Pancreas (tissue), 10 donors: Measurements from ENCODE around the gene HRH3. TPM values are rescaled to one million over a fixed set of nuclear protein-coding genes. Genes with fewer than 3 reads are reported as not detected.

Experiments used
- ATAC-seq, 4 donors: fragments of 200-7000 bp; cut with Tn5 transposase; one replicate each; pipeline versions ENCODE4 v1.8.0 to v1.9.1; 2020; ENCODE audit warnings: mild to moderate bottlenecking in 4 of 4, moderate library complexity in 4 of 4
- DNase-seq, 6 donors: peaks; one replicate each; pipeline ENCODE4 v3.0.0-alpha.2; 2020
- FAIRE-seq: peaks from 2 replicates; lab custom pipeline; 2012; peaks lifted over from hg19 to GRCh38; lab: Jason Lieb, UNC
- H3K27ac ChIP-seq, 4 donors: fragments of 200-600 bp; sonication (generic); 1 replicate in 3 of 4; 2 replicates in 1 of 4; pipeline versions ENCODE4 v1.5.0 to v1.8.0; 2020
- H3K27me3 ChIP-seq, 4 donors: fragments of 200-600 bp; one replicate each; pipeline ENCODE4 v1.8.0; 2021
- H3K36me3 ChIP-seq, 3 donors: fragments of 200-600 bp; sonication (generic) in 1 of 3; one replicate each; pipeline versions ENCODE4 v1.5.0 to v1.8.0; 2020 to 2021
- H3K4me1 ChIP-seq, 3 donors: fragments of 200-600 bp; one replicate each; pipeline ENCODE4 v1.8.0; 2021
- H3K4me3 ChIP-seq, 4 donors: fragments of 200-600 bp; sonication (generic) in 2 of 4; one replicate each; pipeline versions ENCODE4 v1.5.0 to v1.8.0; 2020 to 2021
- H3K9me3 ChIP-seq, 4 donors: fragments of 200-600 bp; one replicate each; pipeline ENCODE4 v1.8.0; 2021
- WGBS, 2 donors: extraction: QIAGEN DNeasy Blood & Tissue Kit; methylation state at CpG; one replicate each; pipeline ENCODE4 v1.1.7; 2013; 5-methylcytosine and 5-hydroxymethylcytosine counted together
- intact Hi-C, 3 donors: fragments of 100-400 bp; cut with DNase I; formaldehyde crosslinking; loops; one replicate each; pipeline versions ENCODE4 v1.11.1 to v1.14.2; 2022
- polyA plus RNA-seq, 2 donors: library from polyadenylated mRNA; stranded (reverse); fragments of 200-250 nt; gene quantifications; one replicate each; pipeline ENCODE4 v1.2.3, GENCODE V29; 2013
- total RNA-seq, 6 donors: library from RNA; stranded (reverse); fragmentation: NEBNext Ultra II Directional in 4 of 6; extraction: Animal tissue kit (Norgen Biotek cat#: 25700) in 4 of 6; gene quantifications; one replicate each; pipeline versions ENCODE4 v1.2.1 to v1.2.4, GENCODE V29; 2021 to 2023
- TF ChIP-seq, protein P1 (sequence below), 4 donors: fragments of 200-600 bp; sonication (generic) in 3 of 4; IDR thresholded peaks; one replicate each; pipeline versions ENCODE4 v1.5.0 to v1.8.0; 2021; ENCODE audit warnings: antibody characterized with exemption in 4 of 4
- donor health status: healthy with polysubstance abuse.
- donor health status: DM: no; HTN: no; CAD: no; lungs with moderate emphysema.
- donor health status: DM: no; HTN: no; CAD: no.
- donor health status: control.
- donor health status: control.
- donor health status: Bipolar disorder and iron deficiency.
- donor health status: DM: yes; HTN: yes; CAD: no.
- donor health status: DM: no; HTN: no; CAD: no.
- donor health status: DM: no; HTN: no; CAD: no.
- donor health status: DM: yes; HTN: yes; CAD: no.

Gene HRH3
- total and polyA plus RNA-seq, 8 donors, result 0.02 to 0.08 (median 0.04) TPM; not detected in 5

DNA sequence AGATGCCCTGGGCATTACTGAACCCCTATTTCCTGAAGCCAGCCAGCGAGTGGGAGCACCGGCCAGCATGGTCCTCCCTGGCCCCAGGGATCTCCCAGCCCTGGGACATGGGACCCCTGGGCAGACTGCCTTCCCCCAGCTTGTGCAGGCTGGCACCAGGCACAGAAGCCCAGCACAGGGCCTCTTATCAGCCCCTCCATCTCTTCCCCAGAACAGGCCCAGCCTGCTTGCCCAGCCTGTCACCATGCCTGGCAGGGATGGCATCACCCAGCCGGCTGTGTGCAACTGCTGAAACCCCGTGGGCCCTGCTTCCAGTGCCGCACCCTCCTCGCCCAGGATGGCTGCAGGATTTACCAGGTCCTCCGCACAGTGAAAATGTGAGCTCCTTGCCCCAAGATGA is 12.1 kb upstream of the HRH3 start:
- intact Hi-C loops, result no loop called here
- DNase-seq (peak in 1 of 6 donors; percentile 63), FAIRE-seq (no peak), ATAC-seq (no peak)
- H3K27ac ChIP-seq, result no peak overlapping the region
- peaks cover 5 to 17% (median 6%) of the 10 kb centered on the region in 3 donors for H3K4me1 ChIP-seq
- no peak overlapping the region for H3K4me3 ChIP-seq
- H3K9me3 ChIP-seq, result no peaks in the 10 kb centered on the region
- H3K36me3 ChIP-seq, result no peaks in the 10 kb centered on the region
- no peaks in the 10 kb centered on the region for H3K27me3 ChIP-seq
- WGBS, 2 donors, result 74 to 75% methylated on average over 7 of the region's 7 CpGs
- TF ChIP-seq, protein P1, sequence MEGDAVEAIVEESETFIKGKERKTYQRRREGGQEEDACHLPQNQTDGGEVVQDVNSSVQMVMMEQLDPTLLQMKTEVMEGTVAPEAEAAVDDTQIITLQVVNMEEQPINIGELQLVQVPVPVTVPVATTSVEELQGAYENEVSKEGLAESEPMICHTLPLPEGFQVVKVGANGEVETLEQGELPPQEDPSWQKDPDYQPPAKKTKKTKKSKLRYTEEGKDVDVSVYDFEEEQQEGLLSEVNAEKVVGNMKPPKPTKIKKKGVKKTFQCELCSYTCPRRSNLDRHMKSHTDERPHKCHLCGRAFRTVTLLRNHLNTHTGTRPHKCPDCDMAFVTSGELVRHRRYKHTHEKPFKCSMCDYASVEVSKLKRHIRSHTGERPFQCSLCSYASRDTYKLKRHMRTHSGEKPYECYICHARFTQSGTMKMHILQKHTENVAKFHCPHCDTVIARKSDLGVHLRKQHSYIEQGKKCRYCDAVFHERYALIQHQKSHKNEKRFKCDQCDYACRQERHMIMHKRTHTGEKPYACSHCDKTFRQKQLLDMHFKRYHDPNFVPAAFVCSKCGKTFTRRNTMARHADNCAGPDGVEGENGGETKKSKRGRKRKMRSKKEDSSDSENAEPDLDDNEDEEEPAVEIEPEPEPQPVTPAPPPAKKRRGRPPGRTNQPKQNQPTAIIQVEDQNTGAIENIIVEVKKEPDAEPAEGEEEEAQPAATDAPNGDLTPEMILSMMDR (IDR thresholded peaks at IDR 0.05), result no peak

DNA sequence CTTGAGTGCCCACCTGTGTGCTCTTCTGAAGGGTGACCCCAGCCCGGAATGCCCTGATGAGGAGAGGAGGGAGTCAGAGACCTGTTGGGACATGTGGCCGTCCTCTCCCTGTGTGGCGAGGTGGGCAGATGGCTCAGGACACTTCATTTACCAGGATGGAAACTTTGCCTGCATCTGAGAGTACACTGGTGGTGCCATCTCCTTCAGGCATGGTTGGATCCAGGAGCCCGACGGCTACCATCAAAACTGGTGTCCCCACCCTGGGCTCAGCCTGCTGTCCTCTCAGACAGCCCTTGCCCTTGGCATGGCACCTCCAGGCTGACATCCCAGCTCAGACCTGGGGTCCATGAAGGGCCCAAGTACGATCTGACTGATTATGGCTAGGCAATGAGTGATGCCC is 11.2 kb upstream of the HRH3 start:
- ATAC-seq, result no peak
- H3K36me3 ChIP-seq, result no peaks in the 10 kb centered on the region
- peak in 1 of 6 donors; percentile 28 for DNase-seq
- H3K27me3 ChIP-seq, result no peaks in the 10 kb centered on the region
- no peak overlapping the region for H3K27ac ChIP-seq
- FAIRE-seq, result no peak
- H3K9me3 ChIP-seq, result no peaks in the 10 kb centered on the region
- TF ChIP-seq, protein P1 (IDR thresholded peaks at IDR 0.05), result no peak
- intact Hi-C loops, result no loop called here
- H3K4me3 ChIP-seq, result no peak overlapping the region
- peaks cover 6 to 19% (median 6%) of the 10 kb centered on the region in 3 donors for H3K4me1 ChIP-seq
- WGBS, 2 donors, result 83 to 97% methylated on average over 6 of the region's 6 CpGs

DNA sequence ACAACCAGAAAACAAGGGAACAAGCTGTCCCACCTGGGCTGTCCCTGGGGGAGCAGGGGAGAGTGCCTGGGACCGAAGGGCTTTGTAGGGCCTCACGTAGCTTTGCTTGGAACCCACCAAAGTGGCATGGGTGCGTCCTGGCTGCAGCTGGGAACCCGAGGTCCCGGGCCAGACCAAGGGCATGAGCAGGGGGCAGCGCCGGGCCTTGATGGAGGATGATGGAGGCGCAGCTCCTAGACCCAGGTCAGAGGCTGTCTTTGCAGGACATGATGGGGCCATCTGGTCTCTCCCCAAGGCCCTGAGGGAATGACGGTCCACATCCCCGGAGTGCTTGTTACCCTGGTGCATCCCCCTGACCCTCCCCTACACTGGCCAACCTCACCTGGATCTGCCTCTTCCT is 10.6 kb upstream of the HRH3 start:
- no peak for ATAC-seq
- H3K9me3 ChIP-seq, result no peaks in the 10 kb centered on the region
- WGBS, 2 donors, result 87 to 92% methylated on average over 10 of the region's 10 CpGs
- no peak overlapping the region for H3K4me3 ChIP-seq
- intact Hi-C loops, result no loop called here
- no peak overlapping the region for H3K27ac ChIP-seq
- DNase-seq, result peak in 1 of 6 donors; percentile 56
- H3K4me1 ChIP-seq, result peaks cover 6 to 19% (median 6%) of the 10 kb centered on the region in 3 donors
- TF ChIP-seq, protein P1 (IDR thresholded peaks at IDR 0.05), result no peak
- FAIRE-seq, result no peak
- no peaks in the 10 kb centered on the region for H3K27me3 ChIP-seq
- H3K36me3 ChIP-seq, result no peaks in the 10 kb centered on the region

DNA sequence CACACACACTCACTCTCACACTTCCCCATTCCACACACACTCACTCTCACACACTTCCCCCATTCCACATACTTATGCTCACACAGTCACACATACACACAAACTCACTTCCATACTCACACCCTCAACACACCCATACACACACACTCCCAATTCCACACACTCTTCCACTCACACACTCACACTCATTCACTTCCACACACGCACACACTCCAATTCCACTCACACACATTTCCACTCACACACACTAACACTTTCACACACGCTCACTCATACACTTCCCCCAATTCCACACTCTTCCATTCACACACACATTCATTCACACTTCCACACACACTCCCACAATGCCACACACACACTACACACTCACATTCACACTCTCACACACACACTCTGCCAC is 10.2 kb upstream of the HRH3 start:
- TF ChIP-seq, protein P1 (IDR thresholded peaks at IDR 0.05), result no peak
- Histone ChIP-seq H3K36me3 (no peaks in the 10 kb centered on the region), H3K4me3 (no peak overlapping the region), H3K27ac (no peak overlapping the region), H3K27me3 (no peaks in the 10 kb centered on the region), H3K4me1 (peaks cover 6 to 19% (median 6%) of the 10 kb centered on the region in 3 donors), H3K9me3 (no peaks in the 10 kb centered on the region)
- intact Hi-C loops, result no loop called here
- WGBS, 2 donors, result 93% methylated on average over 2 of the region's 2 CpGs
- ATAC-seq (no peak), DNase-seq (no peak), FAIRE-seq (no peak)

DNA sequence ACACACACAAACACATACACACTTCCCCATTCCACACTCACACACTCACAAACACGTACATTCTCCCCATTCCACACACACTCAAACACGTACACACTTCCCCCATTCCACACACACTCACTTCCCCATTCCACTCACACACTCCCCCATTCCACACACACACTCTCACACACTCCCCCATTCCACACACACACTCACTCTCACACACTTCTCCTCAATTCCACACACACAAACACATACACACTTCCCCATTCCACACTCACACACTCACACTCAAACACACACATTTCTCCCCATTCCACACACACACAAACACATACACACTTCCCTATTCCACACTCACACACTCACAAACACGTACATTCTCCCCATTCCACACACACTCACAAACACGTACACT is 9.6 kb upstream of the HRH3 start:
- WGBS, 2 donors, result 66 to 81% methylated on average over 4 of the region's 4 CpGs
- intact Hi-C loops, result no loop called here
- ATAC-seq, result no peak
- no peak for DNase-seq
- TF ChIP-seq, protein P1 (IDR thresholded peaks at IDR 0.05), result no peak
- no peaks in the 10 kb centered on the region for H3K27me3 ChIP-seq
- peaks cover 3 to 14% (median 6%) of the 10 kb centered on the region in 3 donors for H3K4me1 ChIP-seq
- no peak for FAIRE-seq
- no peaks in the 10 kb centered on the region for H3K36me3 ChIP-seq
- H3K9me3 ChIP-seq, result no peaks in the 10 kb centered on the region
- no peak overlapping the region for H3K27ac ChIP-seq
- H3K4me3 ChIP-seq, result no peak overlapping the region
